ENCODE data around the gene VAMP4.

Gene VAMP4

DNA sequence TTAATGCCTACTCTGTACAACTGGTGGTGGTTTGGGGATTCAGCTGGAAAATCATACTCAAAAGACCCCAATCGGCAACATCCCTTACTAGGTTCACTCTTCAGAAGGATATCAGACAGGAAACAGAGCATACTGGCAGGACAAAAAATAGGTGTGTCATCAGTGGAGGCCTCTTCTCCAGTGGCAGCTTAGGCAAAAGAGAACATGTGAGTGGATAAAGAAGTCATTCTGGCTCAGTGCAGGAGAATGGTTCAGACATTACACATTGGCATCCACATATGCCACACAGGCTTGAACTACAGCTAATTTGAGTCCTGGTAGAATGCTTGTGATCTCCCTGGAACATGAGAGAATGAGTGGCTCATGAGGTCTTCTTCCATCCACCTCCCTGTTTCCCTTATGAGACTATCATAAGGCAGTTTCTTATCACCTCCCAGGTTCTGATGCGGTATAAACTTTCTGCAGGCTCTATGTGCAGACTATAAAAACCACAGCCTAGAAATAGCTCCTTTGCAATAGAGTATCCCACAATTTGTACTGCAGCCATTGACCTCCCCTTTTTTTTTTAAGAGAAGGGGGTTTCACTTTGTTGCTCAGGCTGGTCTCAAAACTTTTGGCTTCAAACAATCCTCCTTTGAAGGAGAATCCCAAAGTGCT, 24.7 kb downstream of the VAMP4 start:
- no peak overlapping the region for H3K27ac ChIP-seq
- TF ChIP-seq, protein P1, sequence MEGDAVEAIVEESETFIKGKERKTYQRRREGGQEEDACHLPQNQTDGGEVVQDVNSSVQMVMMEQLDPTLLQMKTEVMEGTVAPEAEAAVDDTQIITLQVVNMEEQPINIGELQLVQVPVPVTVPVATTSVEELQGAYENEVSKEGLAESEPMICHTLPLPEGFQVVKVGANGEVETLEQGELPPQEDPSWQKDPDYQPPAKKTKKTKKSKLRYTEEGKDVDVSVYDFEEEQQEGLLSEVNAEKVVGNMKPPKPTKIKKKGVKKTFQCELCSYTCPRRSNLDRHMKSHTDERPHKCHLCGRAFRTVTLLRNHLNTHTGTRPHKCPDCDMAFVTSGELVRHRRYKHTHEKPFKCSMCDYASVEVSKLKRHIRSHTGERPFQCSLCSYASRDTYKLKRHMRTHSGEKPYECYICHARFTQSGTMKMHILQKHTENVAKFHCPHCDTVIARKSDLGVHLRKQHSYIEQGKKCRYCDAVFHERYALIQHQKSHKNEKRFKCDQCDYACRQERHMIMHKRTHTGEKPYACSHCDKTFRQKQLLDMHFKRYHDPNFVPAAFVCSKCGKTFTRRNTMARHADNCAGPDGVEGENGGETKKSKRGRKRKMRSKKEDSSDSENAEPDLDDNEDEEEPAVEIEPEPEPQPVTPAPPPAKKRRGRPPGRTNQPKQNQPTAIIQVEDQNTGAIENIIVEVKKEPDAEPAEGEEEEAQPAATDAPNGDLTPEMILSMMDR (conservative IDR thresholded peaks at IDR 0.05): no peak

GRCh38 chr1:171716616-171717015, 25.2 kb downstream of the VAMP4 start:
- H3K27ac ChIP-seq: no peak overlapping the region
- TF ChIP-seq, protein P1 (conservative IDR thresholded peaks at IDR 0.05): no peak

DNA sequence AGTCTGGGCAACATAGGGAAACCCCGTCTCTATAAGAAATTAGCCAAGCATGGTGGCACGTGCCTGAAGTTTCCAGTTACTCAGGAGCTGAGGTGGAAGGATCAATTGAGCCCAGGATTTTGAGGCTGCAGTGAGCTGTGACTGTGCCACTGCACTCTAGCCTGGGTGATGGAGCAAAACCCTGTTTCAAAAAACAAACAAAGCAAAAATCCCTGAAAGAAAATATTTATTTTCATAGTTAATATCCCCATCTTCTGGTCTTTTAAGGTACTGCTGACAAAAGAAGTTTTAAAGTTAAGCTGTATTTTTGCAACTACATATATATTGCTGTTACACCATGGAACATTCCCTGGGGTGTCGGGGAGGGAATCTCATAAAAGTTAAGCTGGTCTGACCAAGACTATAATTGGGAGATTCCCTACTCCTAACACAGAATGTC, 26.0 kb downstream of the VAMP4 start:
- no peak overlapping the region for H3K27ac ChIP-seq
- TF ChIP-seq, protein P1 (conservative IDR thresholded peaks at IDR 0.05): peak; percentile 72

GRCh38 chr1:171712341-171712740, 29.5 kb downstream of the VAMP4 start:
- no peak overlapping the region for H3K27ac ChIP-seq
- TF ChIP-seq, protein P1 (conservative IDR thresholded peaks at IDR 0.05): no peak

- TF ChIP-seq, protein P1 (conservative IDR thresholded peaks at IDR 0.05): no peak
- H3K27ac ChIP-seq: no peak overlapping the region
Measured at GRCh38 chr1:171711643-171712042, 30.2 kb downstream of the VAMP4 start.

GRCh38 chr1:171707583-171707982, 34.3 kb downstream of the VAMP4 start:
- TF ChIP-seq, protein P1 (conservative IDR thresholded peaks at IDR 0.05): no peak
- no peak overlapping the region for H3K27ac ChIP-seq

DNA sequence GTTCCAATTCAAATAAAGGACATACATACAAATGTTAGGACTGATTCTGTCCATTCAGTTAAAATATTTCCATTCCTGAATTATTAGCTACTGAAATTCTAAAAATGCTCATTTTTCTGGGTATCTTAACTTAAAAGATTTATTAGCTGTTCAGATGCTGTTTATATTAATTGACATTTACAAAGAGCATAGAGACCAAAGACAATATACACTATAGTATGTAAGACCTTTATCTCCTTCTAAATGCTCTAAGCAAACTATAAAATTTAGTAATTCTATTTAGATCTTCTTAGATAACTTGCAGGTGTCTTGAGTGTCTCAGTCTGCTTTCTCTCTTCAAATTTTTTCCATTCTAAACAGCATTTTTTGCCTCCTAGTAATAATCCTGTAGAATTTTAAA, 39.3 kb downstream of the VAMP4 start:
- no peak overlapping the region for H3K27ac ChIP-seq
- TF ChIP-seq, protein P1 (conservative IDR thresholded peaks at IDR 0.05): no peak
